Measurements from ENCODE around the gene KANK2. TPM values are rescaled to one million over a fixed set of nuclear protein-coding genes. Genes with fewer than 3 reads are reported as not detected.

KANK2 gene
- total and polyA plus RNA-seq, 2 of the 13 experiments (the other 11 are each of a cell fraction or from before 2014, with no cell fraction given): 5.7 to 12.9 TPM

DNA sequence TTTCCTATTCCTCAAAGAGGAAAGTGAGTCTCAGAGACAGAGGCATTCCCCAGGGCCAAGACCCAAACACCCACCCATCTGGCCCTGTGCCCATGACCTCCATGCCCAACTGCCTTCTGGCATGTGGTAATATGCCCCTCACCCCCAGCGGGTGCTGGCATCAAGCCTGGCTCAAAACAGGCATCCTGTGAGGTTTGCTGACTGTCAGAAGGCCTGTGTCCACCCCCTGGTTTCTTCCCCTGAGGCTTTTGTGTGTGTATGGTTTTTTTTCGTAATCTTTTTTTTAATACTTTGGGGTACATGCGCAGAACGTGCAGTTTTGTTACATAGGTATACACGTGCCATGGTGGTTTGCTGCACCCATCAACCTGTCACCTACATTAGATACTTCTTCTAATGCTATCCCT lies 7.6 kb upstream of the KANK2 start:
- no peaks in the 10 kb centered on the region for H4K20me1 ChIP-seq (ENCODE audit: insufficient read depth, low read length)
- DNase-seq (ENCODE audit: low spot score) (no peak), FAIRE-seq (no peak), ATAC-seq (no peak)
- TF ChIP-seq XBP1 (CRISPR knock-in tag; IDR thresholded peaks at IDR 0.05): no peak
- no peak for TF ChIP-seq TBP (CRISPR knock-in tag; IDR thresholded peaks at IDR 0.05)
- TF ChIP-seq ZNF180 (CRISPR knock-in tag; IDR thresholded peaks at IDR 0.05; ENCODE audit: borderline replicate concordance, low read depth): no peak
- no peak for TF ChIP-seq XRCC5 (optimal IDR thresholded peaks at IDR 0.05; ENCODE audit: low read length)
- no peak for TF ChIP-seq ZNF354B (CRISPR knock-in tag; IDR thresholded peaks at IDR 0.05)
- TF ChIP-seq ZNF616 (CRISPR knock-in tag; IDR thresholded peaks at IDR 0.05; ENCODE audit: low read depth): no peak
- TF ChIP-seq, protein P1, sequence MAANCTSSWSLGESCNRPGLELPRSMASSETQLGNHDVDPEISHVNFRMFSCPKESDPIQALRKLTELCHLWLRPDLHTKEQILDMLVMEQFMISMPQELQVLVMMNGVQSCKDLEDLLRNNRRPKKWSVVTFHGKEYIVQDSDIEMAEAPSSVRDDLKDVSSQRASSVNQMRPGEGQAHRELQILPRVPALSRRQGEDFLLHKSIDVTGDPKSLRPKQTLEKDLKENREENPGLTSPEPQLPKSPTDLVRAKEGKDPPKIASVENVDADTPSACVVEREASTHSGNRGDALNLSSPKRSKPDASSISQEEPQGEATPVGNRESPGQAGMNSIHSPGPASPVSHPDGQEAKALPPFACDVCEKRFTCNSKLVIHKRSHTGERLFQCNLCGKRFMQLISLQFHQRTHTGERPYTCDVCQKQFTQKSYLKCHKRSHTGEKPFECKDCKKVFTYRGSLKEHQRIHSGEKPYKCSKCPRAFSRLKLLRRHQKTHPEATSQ (CRISPR knock-in tag; IDR thresholded peaks at IDR 0.05; ENCODE audit: borderline replicate concordance): no peak
- TF ChIP-seq ZSCAN25 (CRISPR knock-in tag; IDR thresholded peaks at IDR 0.05): no peak
- TF ChIP-seq ZNF883 (CRISPR knock-in tag; IDR thresholded peaks at IDR 0.05; ENCODE audit: not compliant biosample characterization): no peak
- TF ChIP-seq ZNF234 (CRISPR knock-in tag; conservative IDR thresholded peaks at IDR 0.05): no peak
- no peak for TF ChIP-seq ZNF33A (CRISPR knock-in tag; IDR thresholded peaks at IDR 0.05; ENCODE audit: borderline replicate concordance)
- no peak for TF ChIP-seq ZNF235 (CRISPR knock-in tag; IDR thresholded peaks at IDR 0.05; ENCODE audit: borderline replicate concordance)
- no TSS peak for BruUV-seq (replicated peaks)
- intact Hi-C loops (cut with micrococcal nuclease; ENCODE audit: unreplicated experiment) (loop anchor here (1.0 kb wide), 1 partner anchor 67 kb away; no protein-coding TSS in a partner anchor), in situ Hi-C loops (cut with HindIII; ENCODE audit: extremely low pct_ligation_motif_present, low pct_unique_long_range_greater_than_20kb) (loop anchor here (5.0 kb wide), 1 partner anchor 68 kb away; no protein-coding TSS in a partner anchor)
- no peaks in the 10 kb centered on the region for H3K9me3 ChIP-seq (ENCODE audit: low read length)
- H3K4me1 ChIP-seq (ENCODE audit: insufficient read depth, low read length): no peaks in the 10 kb centered on the region
- no peaks in the 10 kb centered on the region for H3K79me2 ChIP-seq (ENCODE audit: insufficient read depth, low read length)
- no peaks in the 10 kb centered on the region for H3K27me3 ChIP-seq (ENCODE audit: control insufficient read depth in 1 of 2, insufficient read depth in 2 of 2, low read length in 2 of 2)
- peaks cover 3 to 8% of the 10 kb centered on the region in 2 experiments; a peak in 3 of 5 replicates for H3K36me3 ChIP-seq (replicated peaks in 1 of 2; ENCODE audit: control insufficient read depth in 1 of 2, insufficient read depth in 2 of 2, low read length in 2 of 2)
- no peak overlapping the region for H3K4me2 ChIP-seq (ENCODE audit: low read depth, low read length)
- POLR2A ChIA-PET: no interaction called here
- H3K4me3 ChIP-seq (replicated peaks in 1 of 3; ENCODE audit: insufficient read depth in 1 of 3, low read depth in 2 of 3, low read length in 3 of 3): no peak overlapping the region
- 93% methylated on average over 5 of the region's 5 CpGs for WGBS (ENCODE audit: low lambda C conversion rate)
- H3K9ac ChIP-seq (ENCODE audit: insufficient read depth, low read depth, low read length): no peak overlapping the region
- no peak overlapping the region for H3K27ac ChIP-seq (ENCODE audit: extremely low read length, insufficient read depth, low read length)
- CTCF ChIA-PET (ENCODE audit: low intra/inter-chr PET ratio, low total read pairs): interaction anchor here (1.2 to 3.5 kb wide), 2 partner anchors 66 to 79 kb away, joined by 4 to 53 read pairs; no protein-coding TSS in a partner anchor
- H2AFZ ChIP-seq (ENCODE audit: low read length): no peak overlapping the region

All from HepG2 (cell line).